Measurements from ENCODE around the gene KCND3. TPM values are rescaled to one million over a fixed set of nuclear protein-coding genes. Genes with fewer than 3 reads are reported as not detected.

The KCND3 gene
- total RNA-seq, 1 donor from 2014 or later = 2.2 TPM

- no peak for TF ChIP-seq CTCF (conservative IDR thresholded peaks at IDR 0.05)
- no peak for DNase-seq (ENCODE audit: extremely low spot score, unreplicated experiment)
- Mint-ChIP-seq H3K4me3 (no peak overlapping the region), H3K4me1 (ENCODE audit: unreplicated experiment) (no peaks in the 10 kb centered on the region), H3K27ac (no peak overlapping the region), H3K36me3 (no peaks in the 10 kb centered on the region), H3K27me3 (peaks cover 9% of the 10 kb centered on the region), H3K9me3 (no peaks in the 10 kb centered on the region)
Measured at GRCh38 chr1:111805251-111805650, 184.2 kb downstream of the KCND3 start.

- H3K9me3 Mint-ChIP-seq = no peaks in the 10 kb centered on the region
- no peak overlapping the region for H3K27ac Mint-ChIP-seq
- H3K27me3 Mint-ChIP-seq = peaks cover 9% of the 10 kb centered on the region
- no peak overlapping the region for H3K4me3 Mint-ChIP-seq
- no peak for DNase-seq (ENCODE audit: extremely low spot score, unreplicated experiment)
- TF ChIP-seq CTCF (conservative IDR thresholded peaks at IDR 0.05) = no peak
- no peaks in the 10 kb centered on the region for H3K4me1 Mint-ChIP-seq (ENCODE audit: unreplicated experiment)
- H3K36me3 Mint-ChIP-seq = no peaks in the 10 kb centered on the region
Measured at GRCh38 chr1:111804776-111805175, 184.7 kb downstream of the KCND3 start.

- no peak for DNase-seq (ENCODE audit: extremely low spot score, unreplicated experiment)
- Mint-ChIP-seq H3K9me3 (no peaks in the 10 kb centered on the region), H3K4me1 (ENCODE audit: unreplicated experiment) (no peaks in the 10 kb centered on the region), H3K27ac (no peak overlapping the region), H3K4me3 (no peak overlapping the region), H3K27me3 (peaks cover 9% of the 10 kb centered on the region), H3K36me3 (no peaks in the 10 kb centered on the region)
- TF ChIP-seq CTCF (conservative IDR thresholded peaks at IDR 0.05) = no peak
Measured at GRCh38 chr1:111803951-111804350, 185.5 kb downstream of the KCND3 start.

GRCh38 chr1:111802984-111803383 lies 186.5 kb downstream of the KCND3 start:
- no peak for DNase-seq (ENCODE audit: extremely low spot score, unreplicated experiment)
- H3K27me3 Mint-ChIP-seq = peaks cover 9% of the 10 kb centered on the region
- no peaks in the 10 kb centered on the region for H3K36me3 Mint-ChIP-seq
- no peak overlapping the region for H3K4me3 Mint-ChIP-seq
- no peak for TF ChIP-seq CTCF (conservative IDR thresholded peaks at IDR 0.05)
- H3K4me1 Mint-ChIP-seq (ENCODE audit: unreplicated experiment) = no peaks in the 10 kb centered on the region
- H3K9me3 Mint-ChIP-seq = no peaks in the 10 kb centered on the region
- H3K27ac Mint-ChIP-seq = no peak overlapping the region

GRCh38 chr1:111802110-111802509 lies 187.4 kb downstream of the KCND3 start:
- Mint-ChIP-seq H3K4me1 (ENCODE audit: unreplicated experiment) (no peaks in the 10 kb centered on the region), H3K36me3 (no peaks in the 10 kb centered on the region), H3K27ac (no peak overlapping the region), H3K4me3 (no peak overlapping the region), H3K9me3 (no peaks in the 10 kb centered on the region), H3K27me3 (peaks cover 9% of the 10 kb centered on the region)
- TF ChIP-seq CTCF (conservative IDR thresholded peaks at IDR 0.05) = no peak
- DNase-seq (ENCODE audit: extremely low spot score, unreplicated experiment) = no peak

Data from type B pancreatic cell (in vitro differentiated cells).